Activated T-cell treated with anti-CD3 and anti-CD28 coated beads, Interleukin-2, amount 50 U/mL, for 4 hours (primary cell): Measurements from ENCODE around the gene ZKSCAN7. TPM values are rescaled to one million over a fixed set of nuclear protein-coding genes. Genes with fewer than 3 reads are reported as not detected.
A peak's percentile ranks its signal among the peaks of the same experiment; 100 is the strongest.
"Not testable (repeated sequence)": the region's sequence is repeated elsewhere in the genome, so short reads cannot be mapped to it uniquely, and the experiment has no call there.

Source experiments
- ATAC-seq, 2 donors: fragments of 200-7000 bp; cut with Tn5 transposase; one replicate each; pipeline ENCODE4 v1.10.0; 2021
- DNase-seq: peaks from one replicate; pipeline ENCODE4 v3.0.0-alpha.2; 2020
- H3K27me3 Mint-ChIP-seq: one replicate; pipeline ENCODE4 v1.8.0; 2021; ENCODE audit warnings: low read depth, mixed read lengths
- H3K36me3 Mint-ChIP-seq: one replicate; pipeline ENCODE4 v1.8.0; 2022; ENCODE audit warnings: mixed read lengths; ENCODE audit not compliant: insufficient read depth
- H3K4me1 Mint-ChIP-seq: one replicate; pipeline ENCODE4 v1.8.0; 2021; ENCODE audit warnings: low read depth, mixed read lengths
- H3K4me3 Mint-ChIP-seq: one replicate; pipeline ENCODE4 v1.8.0; 2021; ENCODE audit warnings: mild to moderate bottlenecking, moderate library complexity, mixed read lengths
- H3K9me3 Mint-ChIP-seq: one replicate; pipeline ENCODE4 v1.8.0; 2021; ENCODE audit warnings: mixed read lengths
- total RNA-seq, 3 donors: library from RNA; stranded (reverse); gene quantifications; one replicate each; pipeline ENCODE4 v1.2.1, GENCODE V29; 2021

The ZKSCAN7 gene
- total RNA-seq, 3 donors from 2014 or later = 2.0 to 2.3 (median 2.0) TPM

GRCh38 chr3:44535364-44535763, 19.6 kb upstream of the ZKSCAN7 start:
- Mint-ChIP-seq H3K27me3 (peaks cover 39% of the 10 kb centered on the region), H3K36me3 (no peaks in the 10 kb centered on the region), H3K4me3 (no peak overlapping the region), H3K9me3 (no peaks in the 10 kb centered on the region), H3K4me1 (no peaks in the 10 kb centered on the region)
- ATAC-seq = no peak
- DNase-seq = no peak

DNA sequence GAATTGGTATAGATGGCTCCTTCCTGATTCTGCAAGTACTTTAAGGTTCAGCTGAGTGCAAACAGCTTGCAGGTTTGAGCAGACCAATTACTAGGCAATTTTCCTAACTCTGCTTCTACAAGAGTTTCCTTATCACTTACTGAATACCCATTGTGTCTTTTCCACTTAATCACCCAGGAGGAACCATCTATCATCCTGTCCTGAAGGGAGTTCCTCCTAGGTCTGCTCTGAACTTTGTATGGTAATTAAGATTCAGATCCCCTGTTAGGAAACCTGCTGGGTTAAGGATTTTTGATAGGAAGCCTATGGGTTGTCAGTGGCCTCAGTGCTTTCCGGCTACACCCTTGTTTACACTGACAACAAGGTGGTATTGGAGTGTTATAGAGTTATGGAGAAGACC, 10.2 kb upstream of the ZKSCAN7 start:
- not testable (repeated sequence) for DNase-seq, ATAC-seq, H3K4me3 Mint-ChIP-seq, H3K4me1 Mint-ChIP-seq, H3K36me3 Mint-ChIP-seq, H3K9me3 Mint-ChIP-seq
- H3K27me3 Mint-ChIP-seq = peaks cover 14% of the 10 kb centered on the region

DNA sequence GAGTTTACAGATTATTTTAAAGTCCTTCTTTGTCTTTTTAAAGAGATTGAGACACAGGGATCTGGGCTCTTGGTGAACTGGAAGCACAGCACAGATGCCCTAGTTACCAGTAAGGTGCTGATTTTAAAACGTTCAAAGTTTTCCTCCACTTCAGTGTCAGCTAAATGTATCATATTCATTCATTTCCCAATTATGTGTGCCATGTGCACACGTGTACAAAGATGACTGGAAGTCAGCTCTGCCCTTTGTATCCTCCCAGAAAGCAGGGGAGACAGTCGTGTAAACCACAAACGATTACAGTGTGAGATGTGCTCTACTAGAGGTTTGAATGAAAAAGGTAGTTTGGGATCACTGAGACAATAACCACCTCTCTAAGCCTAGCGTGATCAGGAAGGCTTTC, 730 bp downstream of the ZKSCAN7 start:
- H3K4me1 Mint-ChIP-seq = peaks cover 19% of the 10 kb centered on the region
- peak; percentile 8 to 16 for ATAC-seq
- no peaks in the 10 kb centered on the region for H3K27me3 Mint-ChIP-seq
- peaks cover 5% of the 10 kb centered on the region for H3K9me3 Mint-ChIP-seq
- DNase-seq = no peak
- H3K4me3 Mint-ChIP-seq = peak overlapping the region; percentile 90
- peaks cover 15% of the 10 kb centered on the region for H3K36me3 Mint-ChIP-seq

DNA sequence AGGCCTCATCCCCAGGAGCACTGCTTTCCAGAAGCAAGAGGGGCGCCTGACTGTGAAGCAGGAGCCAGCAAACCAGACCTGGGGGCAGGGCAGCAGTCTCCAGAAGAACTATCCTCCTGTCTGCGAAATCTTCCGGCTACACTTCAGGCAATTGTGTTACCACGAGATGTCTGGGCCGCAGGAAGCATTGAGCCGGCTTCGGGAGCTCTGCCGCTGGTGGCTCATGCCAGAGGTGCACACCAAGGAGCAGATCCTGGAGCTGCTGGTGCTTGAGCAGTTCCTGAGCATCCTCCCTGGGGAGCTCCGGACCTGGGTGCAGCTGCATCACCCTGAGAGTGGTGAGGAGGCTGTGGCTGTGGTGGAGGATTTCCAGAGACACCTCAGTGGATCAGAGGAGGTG, 2.1 kb downstream of the ZKSCAN7 start:
- ATAC-seq = no peak
- H3K27me3 Mint-ChIP-seq = no peaks in the 10 kb centered on the region
- no peak overlapping the region for H3K4me3 Mint-ChIP-seq
- H3K9me3 Mint-ChIP-seq = peaks cover 10% of the 10 kb centered on the region
- DNase-seq = no peak
- peaks cover 19% of the 10 kb centered on the region for H3K4me1 Mint-ChIP-seq
- H3K36me3 Mint-ChIP-seq = peaks cover 25% of the 10 kb centered on the region

DNA sequence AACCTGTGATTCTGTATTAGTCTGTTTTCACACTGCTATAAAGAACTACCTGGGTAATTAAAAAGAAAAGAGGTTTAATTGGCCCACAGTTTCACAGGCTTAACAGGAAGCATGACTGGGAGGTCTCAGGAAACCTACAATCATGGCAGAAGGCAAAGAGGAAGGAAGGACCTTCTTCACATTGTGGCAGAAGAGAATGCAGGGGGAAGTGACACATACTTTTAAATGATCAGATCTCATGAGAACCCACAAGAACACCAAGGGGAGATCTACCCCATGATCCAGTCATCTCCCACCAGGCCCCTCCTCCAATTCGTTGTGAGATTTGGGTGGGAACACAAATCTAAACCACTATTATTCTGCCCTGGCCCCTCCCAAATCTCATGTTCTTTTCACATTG, 6.1 kb downstream of the ZKSCAN7 start:
- H3K4me1 Mint-ChIP-seq = peaks cover 7% of the 10 kb centered on the region
- H3K4me3 Mint-ChIP-seq = no peak overlapping the region
- ATAC-seq = no peak
- H3K36me3 Mint-ChIP-seq = peaks cover 41% of the 10 kb centered on the region
- H3K9me3 Mint-ChIP-seq = peaks cover 14% of the 10 kb centered on the region
- DNase-seq = no peak
- H3K27me3 Mint-ChIP-seq = no peaks in the 10 kb centered on the region

- Mint-ChIP-seq H3K4me3 (no peak overlapping the region), H3K36me3 (peaks cover 47% of the 10 kb centered on the region), H3K27me3 (no peaks in the 10 kb centered on the region), H3K4me1 (no peaks in the 10 kb centered on the region), H3K9me3 (peaks cover 17% of the 10 kb centered on the region)
- DNase-seq = no peak
- no peak for ATAC-seq
Measured at GRCh38 chr3:44562147-44562546, 7.2 kb downstream of the ZKSCAN7 start.

- peaks cover 57% of the 10 kb centered on the region for H3K9me3 Mint-ChIP-seq
- ATAC-seq = no peak
Measured at GRCh38 chr3:44568561-44568960, 13.6 kb downstream of the ZKSCAN7 start.

GRCh38 chr3:44571024-44571423, 16.0 kb downstream of the ZKSCAN7 start:
- Mint-ChIP-seq H3K9me3 (peaks cover 55% of the 10 kb centered on the region), H3K36me3 (peaks cover 51% of the 10 kb centered on the region), H3K4me1 (no peaks in the 10 kb centered on the region), H3K27me3 (no peaks in the 10 kb centered on the region), H3K4me3 (no peak overlapping the region)
- DNase-seq (no peak), ATAC-seq (no peak)

More at GRCh38 chr3:44568561-44568960, 13.6 kb downstream of the ZKSCAN7 start:
- H3K27me3 Mint-ChIP-seq = no peaks in the 10 kb centered on the region
- no peak for DNase-seq
- no peak overlapping the region for H3K4me3 Mint-ChIP-seq
- no peaks in the 10 kb centered on the region for H3K4me1 Mint-ChIP-seq
- peaks cover 66% of the 10 kb centered on the region for H3K36me3 Mint-ChIP-seq

DNA sequence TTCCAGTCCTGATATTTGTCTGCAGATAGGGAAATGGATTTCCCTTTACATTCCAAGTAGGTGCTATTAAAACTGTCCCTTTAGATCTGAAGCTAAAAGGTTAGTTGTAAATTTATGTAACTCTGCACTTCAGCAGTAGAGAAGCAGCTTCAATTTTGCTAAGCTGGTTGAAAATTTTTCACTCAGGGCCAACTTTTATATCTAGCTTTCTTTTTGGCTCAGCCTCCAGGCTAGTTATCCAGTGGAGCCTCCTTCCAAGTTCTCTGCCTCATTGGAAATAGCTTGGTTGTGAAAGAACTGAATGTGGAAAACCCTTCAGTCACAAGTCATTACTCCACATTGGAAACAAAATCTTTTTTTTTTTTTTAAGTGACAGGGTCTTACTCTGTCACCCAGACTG, 21.6 kb downstream of the ZKSCAN7 start:
- no peak overlapping the region for H3K4me3 Mint-ChIP-seq
- no peaks in the 10 kb centered on the region for H3K27me3 Mint-ChIP-seq
- ATAC-seq (no peak), DNase-seq (no peak)
- H3K4me1 Mint-ChIP-seq = no peaks in the 10 kb centered on the region
- peaks cover 10% of the 10 kb centered on the region for H3K36me3 Mint-ChIP-seq
- peaks cover 21% of the 10 kb centered on the region for H3K9me3 Mint-ChIP-seq

- not testable (repeated sequence) for DNase-seq, H3K4me1 Mint-ChIP-seq, H3K4me3 Mint-ChIP-seq, H3K27me3 Mint-ChIP-seq, ATAC-seq, H3K36me3 Mint-ChIP-seq
- peaks cover 15% of the 10 kb centered on the region for H3K9me3 Mint-ChIP-seq
Measured at GRCh38 chr3:44577354-44577952, 22.5 kb downstream of the ZKSCAN7 start.

- H3K27me3 Mint-ChIP-seq, H3K4me3 Mint-ChIP-seq, H3K9me3 Mint-ChIP-seq, DNase-seq, ATAC-seq, H3K36me3 Mint-ChIP-seq, H3K4me1 Mint-ChIP-seq: not testable (repeated sequence)
Measured at GRCh38 chr3:44578316-44578715, 23.3 kb downstream of the ZKSCAN7 start.

DNA sequence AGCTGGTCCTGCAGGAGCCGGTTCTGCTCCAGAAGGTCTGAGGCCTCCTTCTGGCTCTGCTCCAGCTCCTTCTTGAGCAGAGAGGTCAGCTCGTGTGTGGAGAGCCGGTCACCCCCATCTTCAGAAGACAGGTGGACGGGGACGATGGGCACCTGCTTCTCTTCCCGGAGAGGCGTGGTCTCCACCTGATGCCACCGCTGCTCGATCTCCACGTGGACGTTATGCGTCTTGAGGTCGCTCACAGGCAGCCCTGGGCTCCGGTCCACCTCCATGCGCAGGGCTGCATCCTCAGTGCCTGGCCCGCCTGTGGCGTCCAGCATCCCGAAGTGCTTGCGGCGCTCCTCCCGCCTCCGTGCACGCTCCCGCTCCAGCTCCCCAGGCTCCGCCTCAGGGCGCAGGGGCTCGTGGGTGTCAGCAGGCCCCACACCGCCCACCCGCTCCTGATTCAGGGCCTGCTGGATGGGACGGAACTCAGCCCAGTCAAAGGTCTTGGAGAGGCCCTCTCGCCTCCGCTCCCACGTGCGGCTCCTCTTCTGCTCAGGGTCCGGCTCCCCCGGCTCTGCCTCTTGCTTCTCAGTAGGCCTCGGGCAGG, 24.0 kb downstream of the ZKSCAN7 start:
- not testable (repeated sequence) for ATAC-seq, DNase-seq, H3K4me3 Mint-ChIP-seq, H3K4me1 Mint-ChIP-seq
- Mint-ChIP-seq H3K27me3 (peaks cover 14% of the 10 kb centered on the region), H3K9me3 (peaks cover 14% of the 10 kb centered on the region), H3K36me3 (peaks cover 10% of the 10 kb centered on the region)

DNA sequence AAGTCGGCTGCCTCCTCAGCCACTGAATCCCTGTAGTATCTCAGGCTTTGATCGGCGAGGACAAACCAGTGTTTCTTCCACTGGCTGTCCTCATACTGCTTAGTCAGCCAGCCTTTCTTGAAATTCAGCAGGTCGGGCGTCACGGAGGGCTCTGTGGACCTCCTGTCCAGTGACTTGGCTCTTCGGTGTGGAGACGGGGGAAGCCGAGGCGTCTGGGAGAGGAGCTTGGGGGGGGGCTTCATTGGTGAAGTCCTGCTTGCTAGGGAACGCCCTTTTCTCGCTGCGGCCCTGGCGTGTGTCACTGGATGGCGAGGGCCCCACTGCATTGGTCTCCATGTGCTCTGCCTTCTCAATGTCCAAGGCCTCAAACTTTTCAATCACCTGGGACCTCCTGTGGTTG, 24.8 kb downstream of the ZKSCAN7 start:
- ATAC-seq, H3K4me3 Mint-ChIP-seq, H3K4me1 Mint-ChIP-seq, H3K9me3 Mint-ChIP-seq, DNase-seq: not testable (repeated sequence)
- peaks cover 10% of the 10 kb centered on the region for H3K36me3 Mint-ChIP-seq
- peaks cover 19% of the 10 kb centered on the region for H3K27me3 Mint-ChIP-seq

- H3K9me3 Mint-ChIP-seq, H3K4me3 Mint-ChIP-seq, H3K4me1 Mint-ChIP-seq, H3K36me3 Mint-ChIP-seq, DNase-seq, ATAC-seq: not testable (repeated sequence)
- H3K27me3 Mint-ChIP-seq = peaks cover 31% of the 10 kb centered on the region
Measured at GRCh38 chr3:44580971-44581370, 26.0 kb downstream of the ZKSCAN7 start.
